Superior temporal gyrus (tissue), 1 donor: Measurements from ENCODE around the gene NSMF.

Experiments
- DNase-seq: peaks from one replicate; pipeline ENCODE4 v3.0.0-alpha.2; 2016; ENCODE audit errors: extremely low spot score

The NSMF gene

DNA sequence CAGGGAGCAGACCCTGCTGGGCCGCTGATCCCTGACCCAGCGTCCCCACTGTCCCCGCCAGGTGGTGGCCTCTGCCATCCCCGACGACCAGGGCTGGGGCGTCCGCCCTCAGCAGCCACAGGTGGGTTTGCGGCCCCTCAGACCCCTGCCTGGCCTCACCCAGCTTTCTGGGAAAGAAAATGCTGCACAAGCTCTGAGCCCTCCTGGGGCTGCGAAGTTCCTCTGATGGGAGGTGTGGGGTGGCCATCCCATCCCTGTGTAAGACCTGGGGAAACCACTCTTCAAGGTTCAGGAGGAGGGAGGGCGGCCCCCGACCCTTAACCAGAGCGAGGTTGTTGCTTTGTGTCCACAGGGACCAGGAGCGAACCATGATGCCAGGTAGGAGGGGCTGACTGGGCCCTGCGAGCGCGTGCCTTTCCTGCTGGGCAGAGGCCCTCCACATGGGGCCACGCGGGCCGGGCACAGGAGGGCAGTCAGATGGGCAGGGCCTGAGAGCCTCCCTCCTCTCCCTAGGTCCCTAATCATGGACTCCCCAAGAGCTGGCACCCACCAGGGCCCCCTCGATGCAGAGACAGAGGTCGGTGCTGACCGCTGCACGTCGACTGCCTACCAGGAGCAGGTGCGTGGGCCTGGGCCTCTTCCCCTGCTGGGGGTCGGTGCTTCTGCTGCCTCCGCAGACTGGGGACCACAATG lies 28.3 kb downstream of the NSMF start:
- DNase-seq: no peak

DNA sequence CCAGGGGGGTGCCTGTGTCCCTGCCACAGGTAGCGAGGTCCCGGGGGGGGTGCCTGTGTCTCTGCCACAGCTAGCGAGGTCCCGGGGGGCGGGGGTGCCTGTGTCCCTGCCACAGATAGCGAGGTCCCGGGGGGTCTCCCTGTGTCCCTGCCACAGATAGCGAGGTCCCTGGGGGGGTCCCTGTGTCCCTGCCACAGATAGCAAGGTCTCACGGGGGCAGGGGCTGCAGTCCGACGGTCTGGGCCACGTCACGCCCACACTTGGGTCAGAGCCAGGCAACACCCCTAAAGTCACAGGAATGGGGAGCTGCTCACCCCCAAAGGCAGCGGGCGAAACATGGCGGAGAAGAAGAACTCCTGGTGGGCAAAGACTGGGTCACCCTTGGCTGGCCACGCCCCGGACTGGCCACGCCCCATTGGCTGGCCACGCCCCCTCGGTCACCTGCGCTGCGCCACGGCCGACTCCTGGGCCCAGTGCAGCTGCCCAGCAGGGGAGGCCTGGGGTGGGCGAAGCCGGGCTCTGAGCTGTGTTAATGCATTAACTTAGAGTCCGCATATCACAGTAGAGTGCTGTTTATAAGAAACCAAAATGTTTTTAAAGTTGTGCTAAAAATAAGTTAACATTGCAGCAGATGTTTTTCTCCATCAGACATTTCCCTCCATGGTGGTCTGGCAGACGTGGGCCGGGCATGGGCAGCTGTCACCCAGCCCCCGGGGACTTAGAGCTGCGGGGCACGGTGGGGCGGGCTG lies 29.0 kb downstream of the NSMF start:
- no peak for DNase-seq

DNA sequence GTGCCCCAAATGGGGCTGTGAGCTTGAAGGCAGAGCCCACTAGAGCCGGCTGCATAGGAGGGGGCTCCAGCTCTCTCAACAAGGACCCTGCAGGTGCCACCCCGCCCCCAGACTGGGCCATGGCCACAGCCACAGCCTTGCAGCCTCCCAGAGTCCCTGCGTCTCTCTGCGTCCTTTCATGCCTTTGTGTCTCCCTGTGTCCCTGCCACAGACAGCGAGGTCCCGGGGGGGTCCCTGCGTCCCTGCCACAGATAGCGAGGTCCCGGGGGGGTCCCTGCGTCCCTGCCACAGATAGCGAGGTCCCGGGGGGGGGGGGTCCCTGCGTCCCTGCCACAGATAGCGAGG lies 29.6 kb downstream of the NSMF start:
- no peak for DNase-seq

DNA sequence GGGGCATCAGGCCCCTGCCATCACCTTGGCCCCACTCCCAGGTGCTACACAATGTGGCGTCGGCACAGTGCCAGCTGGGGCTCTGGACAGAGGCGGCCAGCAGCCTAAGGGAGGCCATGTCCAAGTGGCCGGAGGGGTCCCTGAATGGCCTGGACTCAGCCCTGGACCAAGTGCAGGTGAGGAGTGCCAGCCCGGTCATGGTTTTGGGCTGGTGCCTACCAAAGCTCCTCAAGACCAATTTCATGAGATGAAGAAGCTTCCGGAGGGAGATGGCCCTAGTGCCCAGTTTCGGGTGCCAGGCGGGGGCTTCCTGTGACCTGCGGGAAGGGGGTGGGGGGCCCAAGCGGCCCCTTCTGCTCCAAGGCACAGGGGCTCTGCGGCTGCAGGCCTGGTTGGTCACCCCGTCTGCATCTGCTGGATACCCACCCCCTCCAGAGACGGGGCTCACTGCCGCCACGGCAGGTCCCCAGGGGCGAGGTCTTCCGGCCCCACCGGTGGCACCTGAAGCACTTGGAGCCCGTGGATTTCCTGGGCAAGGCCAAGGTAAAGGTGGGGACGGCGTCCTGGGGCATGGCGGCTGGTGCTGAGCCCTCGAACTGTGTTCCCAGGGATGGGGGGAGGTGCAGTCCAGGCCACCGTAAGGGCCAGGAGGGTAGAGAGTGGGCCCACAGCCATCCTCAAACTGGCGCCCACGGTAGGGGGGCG lies 30.1 kb downstream of the NSMF start:
- DNase-seq: no peak

DNA sequence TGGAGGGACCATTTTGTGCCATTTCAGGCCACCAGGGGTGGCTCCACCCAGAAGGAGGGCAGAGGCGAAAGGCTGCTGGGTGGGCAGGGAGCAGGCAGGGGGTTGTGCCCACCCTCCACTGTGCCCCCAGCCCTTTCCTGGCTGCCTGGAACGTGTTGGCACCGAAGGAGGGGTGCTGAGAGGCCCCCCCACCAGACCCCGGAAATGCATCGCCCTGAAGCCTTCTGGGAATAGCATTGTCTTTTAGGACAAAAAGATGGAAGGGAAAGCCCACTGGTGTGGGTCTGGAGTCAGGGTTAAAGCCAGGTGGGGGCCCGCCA lies 30.9 kb downstream of the NSMF start:
- DNase-seq: no peak

DNA sequence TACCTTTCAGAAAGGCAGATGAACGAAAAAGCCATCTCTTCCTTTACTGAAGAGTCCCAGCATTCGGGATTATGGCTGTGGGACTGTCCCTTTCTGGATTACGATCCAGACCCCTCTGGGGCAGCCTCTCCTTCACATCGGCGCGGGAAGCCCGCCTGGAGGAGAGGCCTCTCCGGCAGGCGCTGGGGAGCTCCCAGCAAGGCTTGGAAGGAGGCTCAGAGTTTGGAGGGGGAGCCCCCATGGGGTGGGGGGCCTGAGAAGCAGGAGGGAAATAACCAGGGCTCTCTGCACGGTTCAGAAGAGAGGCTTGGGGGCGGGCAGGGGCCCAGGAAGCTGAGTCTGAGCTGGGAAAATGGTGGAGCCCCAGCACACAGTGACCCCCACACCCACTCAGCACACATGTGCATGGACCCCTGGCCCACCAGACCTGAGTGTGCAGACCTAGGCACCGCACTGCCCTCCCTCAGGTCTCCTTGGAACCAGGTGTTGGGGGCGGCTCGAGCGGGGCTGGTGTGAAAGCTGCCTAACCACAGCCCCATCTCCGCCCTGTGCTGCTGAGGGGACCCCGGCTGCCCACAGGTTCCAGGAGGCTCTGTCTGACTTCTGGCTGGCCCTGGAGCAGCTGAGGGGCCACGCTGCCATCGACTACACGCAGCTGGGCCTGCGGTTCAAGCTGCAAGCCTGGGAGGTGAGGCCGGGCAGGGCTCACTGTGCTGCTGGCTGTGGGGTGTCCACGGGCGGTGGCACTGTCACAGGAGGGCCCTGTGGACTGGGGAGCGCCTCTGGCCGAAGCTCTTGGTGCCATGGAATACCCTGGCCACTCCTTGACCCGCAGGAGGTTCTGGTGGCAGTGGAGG lies 31.5 kb downstream of the NSMF start:
- DNase-seq: no peak

DNA sequence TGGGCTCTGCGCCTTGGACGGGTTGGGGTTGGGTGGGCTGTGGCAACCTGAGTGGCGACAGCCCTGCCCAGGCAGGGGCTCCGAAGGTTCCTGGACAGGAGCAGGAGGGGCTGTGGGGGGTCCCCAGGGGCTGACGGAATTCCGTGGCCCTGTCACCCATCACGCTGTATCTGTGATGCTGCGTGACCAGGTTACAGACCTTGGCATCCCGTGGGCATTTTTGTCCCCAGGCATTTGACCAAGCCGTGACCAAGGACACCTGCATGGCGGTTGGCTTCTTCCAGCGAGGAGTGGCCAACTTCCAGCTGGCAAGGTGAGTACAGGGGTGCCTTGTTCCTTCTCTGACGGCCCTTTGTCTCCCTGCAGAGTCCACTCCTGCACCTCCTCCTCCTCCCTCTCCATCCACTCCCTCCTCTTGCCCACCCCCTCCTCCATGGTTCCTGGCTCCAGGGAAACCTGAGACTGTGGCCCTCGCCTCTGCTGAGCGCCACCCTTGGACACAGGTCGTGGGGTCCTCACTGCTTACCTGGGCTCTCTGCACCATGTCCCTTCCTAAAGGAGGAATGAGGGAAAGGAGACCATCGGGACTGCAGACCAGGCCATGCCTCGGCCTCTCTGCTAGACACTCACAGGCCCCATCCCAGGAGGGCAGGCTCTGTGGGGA lies 33.0 kb downstream of the NSMF start:
- no peak for DNase-seq

DNA sequence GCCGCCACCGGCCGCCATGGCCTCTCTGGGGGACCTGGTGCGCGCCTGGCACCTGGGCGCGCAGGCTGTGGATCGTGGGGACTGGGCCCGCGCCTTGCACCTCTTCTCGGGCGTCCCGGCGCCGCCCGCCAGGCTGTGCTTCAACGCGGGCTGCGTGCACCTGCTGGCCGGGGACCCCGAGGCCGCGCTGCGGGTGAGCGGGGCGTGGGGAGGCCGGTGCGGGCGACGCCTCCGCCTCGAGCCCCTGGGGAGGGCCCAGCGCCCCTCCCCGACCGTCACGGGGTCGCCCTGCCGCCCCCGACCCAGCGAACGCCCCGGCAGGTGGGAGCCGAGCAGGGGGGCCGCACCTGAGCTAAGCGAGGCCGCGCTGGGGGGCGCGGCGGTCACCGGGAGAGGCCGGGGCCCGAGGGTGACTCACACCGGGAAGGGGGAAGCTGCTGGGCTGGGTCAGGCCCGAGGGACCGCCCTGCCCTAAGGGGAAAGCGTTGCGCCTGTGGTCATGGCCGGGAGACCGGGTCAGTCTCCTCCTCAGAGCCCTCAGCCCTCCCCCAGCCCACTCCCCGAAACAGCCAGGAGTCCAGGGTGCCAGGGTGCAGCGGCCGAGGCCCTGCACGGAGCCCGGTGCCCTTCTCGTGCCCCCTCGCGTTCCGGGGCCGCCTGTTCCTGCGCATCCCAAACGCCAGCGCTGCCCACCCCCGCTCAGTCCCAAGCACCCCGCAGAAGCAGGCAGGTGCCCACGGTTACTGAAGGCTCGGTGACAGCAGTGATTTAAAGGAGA lies 35.4 kb downstream of the NSMF start:
- DNase-seq: no peak

DNA sequence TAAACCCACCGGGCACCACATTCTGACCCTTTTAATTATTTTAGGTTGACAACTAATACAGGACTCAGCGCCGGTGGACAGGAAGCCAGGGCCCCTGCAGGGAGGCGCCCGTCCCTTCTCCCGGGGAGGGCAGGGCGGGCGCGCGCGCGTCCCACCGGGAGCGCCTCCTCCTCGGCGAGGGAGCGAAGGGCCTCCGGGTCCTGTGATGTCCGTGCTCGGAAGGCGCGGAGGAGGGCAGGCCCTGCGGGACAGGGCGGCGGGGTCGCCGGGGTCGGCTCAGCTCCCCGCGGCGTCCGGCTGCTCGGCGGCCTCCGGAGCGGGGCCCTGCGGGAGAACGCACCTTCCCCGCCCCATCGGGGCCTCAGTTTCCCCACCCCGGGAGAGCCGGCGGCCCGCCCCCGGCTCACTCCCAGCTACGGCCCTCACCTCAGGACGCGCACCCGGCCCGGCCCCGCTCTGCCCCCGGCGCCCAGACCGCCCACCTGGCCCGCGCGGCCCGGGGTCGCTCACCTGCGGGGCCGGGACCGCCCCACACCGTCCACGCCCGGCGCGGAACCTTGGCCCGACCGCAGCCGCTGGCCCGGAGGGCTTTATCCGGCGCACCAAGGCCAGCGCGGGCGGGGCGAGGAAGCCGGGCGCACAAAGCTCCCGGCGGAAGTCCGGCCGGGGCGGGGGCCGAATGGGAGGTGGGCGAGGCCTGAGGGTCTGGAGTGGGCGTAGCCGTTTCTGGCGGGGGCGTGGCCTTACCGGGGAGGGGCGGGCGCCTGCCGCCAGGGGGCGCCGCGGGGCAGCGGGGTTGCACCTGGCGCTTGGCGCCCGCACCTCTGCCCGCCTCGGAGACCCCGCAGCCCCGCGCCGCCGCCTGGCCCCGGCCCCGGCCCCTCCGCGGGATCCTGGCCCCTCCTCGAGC lies 36.3 kb downstream of the NSMF start, which contains the start of the genes EXD3 and NOXA1:
Gene EXD3, minus strand, starts transcription at position 559 of the 910 bp plus-strand sequence. CDS start 27,805 bp downstream, outside the sequence.
Gene NOXA1, plus strand, starts transcription at position 790 of the 910 bp plus-strand sequence. CDS start 137 bp downstream, outside the sequence.
- DNase-seq: peak; percentile 85

DNA sequence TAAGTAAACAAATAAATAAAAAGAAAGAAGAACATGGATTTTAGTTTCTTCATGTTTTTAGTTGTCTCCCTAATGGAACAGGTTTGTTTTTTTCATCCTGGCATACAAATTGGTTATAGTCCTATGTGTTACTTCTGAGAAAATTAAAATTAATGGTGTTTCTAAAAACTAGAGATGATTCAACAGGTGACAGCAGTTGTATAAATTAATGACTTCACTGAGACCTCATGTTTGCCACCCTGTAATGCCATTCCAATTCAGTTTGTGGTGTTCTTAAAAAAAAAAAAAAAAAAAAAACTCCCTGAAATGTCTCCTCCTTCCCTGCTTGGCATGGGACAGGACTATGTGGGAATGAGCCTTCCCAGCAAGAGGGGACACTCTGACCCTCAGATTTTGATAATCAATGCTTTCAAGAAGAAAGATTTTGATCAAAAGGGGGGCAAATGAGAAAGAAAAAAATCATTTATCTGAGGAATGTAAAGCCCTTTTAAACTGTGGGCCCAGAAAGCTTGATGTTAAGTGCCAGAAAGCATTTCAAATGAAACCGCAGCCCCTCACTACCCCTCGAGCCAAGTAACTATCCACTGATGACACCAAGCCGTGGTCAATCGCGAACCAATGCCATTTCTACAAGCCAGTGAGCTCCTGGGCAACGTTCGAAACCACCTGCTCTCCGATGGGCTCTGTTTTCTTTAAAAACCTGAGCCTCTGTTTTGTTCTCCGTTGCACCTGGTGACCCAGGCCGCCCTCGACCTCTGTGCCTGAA lies 37.1 kb downstream of the NSMF start:
- no peak for DNase-seq

DNA sequence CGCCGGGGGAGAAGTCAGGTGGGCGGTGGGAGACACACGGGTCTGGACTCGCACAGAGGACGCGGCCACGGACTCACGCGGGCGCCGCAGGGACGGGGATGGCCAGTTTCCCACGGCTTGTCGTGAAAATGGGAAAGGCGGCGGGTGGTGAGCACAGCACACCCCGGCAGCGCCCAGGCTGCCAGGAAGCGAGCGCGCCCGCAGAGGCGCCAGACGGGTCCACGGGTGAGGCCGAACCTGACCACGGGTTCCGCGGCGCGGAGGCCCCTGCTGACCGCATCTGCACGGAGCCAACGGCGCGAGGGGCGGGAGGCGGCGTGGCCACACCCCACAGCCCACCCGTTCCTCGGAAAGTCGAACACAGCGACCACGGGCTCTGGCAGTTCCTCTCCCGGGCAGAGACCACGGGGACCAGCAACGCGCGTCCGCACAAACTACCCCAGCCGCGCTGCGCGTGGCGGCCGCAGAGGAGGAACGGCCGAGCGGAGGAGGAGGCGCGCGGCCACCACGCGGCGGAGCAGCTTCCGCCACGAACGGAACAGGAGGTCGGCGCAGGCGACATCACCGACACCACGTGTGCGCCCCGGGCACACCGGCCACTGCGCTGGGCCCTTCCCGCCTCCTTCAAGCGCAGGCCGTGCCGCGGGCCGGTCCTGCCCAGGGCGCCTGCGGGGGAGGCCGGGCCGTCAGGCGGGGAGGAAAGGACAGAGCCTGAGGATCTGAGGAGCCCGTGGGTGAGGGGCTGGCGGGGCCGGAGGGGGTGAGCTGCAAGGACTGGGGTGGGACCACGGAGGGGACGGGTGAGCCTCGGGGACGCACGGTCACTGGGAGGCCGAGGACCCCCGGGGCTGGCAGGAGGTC lies 41.7 kb downstream of the NSMF start:
- no peak for DNase-seq

DNA sequence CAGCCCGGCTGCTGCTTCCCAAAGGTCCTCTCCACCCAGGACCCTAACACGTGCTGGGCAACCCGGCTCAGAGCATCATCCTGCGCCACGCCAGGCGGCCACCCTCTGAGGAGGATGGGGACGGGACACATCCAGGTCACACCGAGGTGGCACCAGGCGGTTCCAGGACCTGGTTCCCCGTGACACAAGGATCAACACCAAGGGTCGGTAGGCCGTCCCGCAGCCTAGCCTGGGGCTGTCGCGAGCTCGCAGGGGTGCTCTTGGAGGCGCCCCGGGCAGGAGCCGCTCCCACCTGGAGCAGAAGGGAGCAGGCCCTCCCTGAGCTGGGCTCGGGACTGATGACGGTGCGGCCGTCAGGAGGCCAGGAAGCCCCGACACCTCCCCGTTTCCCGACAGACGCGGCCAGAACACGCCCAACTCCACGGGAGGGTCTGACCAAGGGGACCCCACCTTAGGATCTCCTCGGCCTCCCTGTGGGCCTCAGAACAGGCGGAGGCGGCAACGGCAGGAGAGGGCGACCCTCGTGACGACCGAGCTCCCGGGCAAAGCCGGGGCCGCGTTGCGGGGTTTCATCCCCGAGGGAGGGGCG lies 42.5 kb downstream of the NSMF start:
- no peak for DNase-seq

DNA sequence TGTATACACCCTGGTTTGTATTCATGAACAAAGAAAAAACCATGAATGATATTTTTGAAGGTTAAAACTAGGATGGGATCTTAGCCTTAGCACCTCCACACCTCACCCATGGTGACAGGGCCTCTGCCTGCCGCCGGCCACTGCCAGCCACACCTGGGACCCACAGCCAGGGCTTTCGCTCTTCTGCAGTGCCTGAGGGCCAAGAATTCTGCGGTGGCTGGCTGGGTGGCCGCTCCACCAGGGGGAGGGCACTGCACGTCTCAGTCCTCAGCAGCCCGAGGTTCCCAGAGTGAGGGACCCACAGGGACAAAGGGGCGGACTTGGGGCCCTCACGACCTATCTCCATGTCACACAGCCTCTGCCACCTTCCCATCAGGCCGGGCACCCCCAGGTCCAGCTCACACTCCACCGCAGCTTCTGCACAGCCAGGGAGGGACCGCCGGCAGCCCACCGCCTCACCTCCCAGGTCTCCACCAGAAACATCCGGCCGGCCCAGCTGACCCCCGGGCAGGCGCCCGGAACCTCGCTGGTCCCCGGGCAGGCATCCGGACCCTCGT lies 43.0 kb downstream of the NSMF start:
- no peak for DNase-seq

DNA sequence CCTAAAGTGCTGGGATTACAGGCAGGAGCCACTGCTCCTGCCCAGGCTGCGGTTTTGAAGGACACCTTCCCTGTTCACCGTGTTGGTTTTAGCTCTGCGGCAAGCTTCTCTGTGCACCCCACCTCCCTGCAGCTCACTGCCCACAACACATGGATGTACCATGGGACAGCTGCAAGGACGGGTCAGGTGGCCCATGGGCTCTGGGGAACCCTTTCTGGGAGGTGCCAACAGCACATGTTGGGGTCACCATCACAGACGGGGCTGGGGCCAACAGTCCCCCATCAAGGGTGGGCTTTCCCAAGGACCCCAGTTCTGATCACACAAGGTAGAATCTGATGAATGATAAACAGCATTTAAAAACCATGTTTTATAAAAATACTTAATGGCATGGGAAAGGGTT lies 43.7 kb downstream of the NSMF start:
- no peak for DNase-seq

DNA sequence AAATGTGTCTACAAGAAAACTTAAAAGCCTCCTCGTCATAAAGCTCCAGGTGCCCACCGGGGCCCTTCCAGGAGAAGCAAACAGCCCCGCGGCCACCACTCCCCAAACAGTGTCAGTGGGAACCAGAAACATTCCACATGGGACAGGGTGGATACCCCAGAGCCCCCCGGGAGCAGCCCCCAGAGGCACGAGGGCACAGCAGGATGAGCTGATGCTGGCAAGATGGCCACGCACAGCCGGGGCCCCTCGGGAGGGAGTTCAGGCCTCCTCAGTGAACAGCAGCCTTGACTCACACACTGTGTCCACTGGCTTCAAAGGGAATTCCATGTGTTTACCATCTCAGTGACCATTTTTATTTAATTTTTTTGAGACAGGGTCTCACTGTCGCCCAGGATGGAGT lies 46.7 kb downstream of the NSMF start:
- no peak for DNase-seq

DNA sequence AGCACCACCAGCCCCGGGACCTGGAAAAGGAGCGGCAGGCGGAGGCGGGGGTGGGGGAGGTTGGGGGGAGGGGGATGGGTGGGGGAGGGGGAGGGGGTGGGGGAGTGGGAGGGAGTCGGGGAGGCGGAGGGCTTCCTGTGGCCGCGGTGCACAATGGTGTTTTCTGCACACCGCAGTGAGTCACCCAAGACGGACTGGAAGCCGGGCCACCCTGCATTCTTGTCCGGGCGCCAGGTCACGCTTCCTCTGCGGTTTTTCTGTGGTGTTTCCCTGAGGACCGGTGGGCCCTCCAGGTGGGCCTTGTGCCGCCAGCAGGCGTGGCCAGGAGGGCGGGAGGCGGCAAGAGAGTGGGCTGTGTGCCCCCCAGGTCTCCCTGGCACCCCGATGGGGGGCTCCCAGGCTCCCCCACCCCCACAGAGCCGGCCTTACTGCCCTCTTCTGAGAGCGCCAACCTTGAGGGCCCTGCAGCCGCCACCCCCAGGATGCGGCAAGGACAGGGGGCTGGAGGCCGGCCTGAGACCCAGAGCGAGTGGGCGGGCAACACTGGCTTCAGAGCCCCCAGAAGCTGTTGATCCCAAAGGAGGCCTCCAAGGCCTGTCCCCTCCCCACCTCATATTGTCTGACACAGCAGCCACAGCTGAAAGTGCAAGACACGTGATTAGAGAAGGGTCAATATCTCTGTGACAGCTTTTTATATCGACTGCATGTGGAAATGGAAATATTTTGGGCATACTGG lies 47.3 kb downstream of the NSMF start:
- no peak for DNase-seq
